ENCODE results near the gene GABRB3. TPM values are rescaled to one million over a fixed set of nuclear protein-coding genes. Genes with fewer than 3 reads are reported as not detected.

Gene GABRB3
- total RNA-seq, 1 donor from 2014 or later, result 47.9 TPM

- no peak overlapping the region for H3K27ac ChIP-seq (ENCODE audit: low read depth, low read length)
- Mint-ChIP-seq H3K36me3 (ENCODE audit: low read depth, unreplicated experiment) (peaks cover 13% of the 10 kb centered on the region), H3K4me1 (ENCODE audit: low read depth, unreplicated experiment) (peaks cover 11% of the 10 kb centered on the region)
Measured at GRCh38 chr15:26562336-26562735, 210.5 kb downstream of the GABRB3 start.

GRCh38 chr15:26561896-26562295, 211.0 kb downstream of the GABRB3 start:
- no peak overlapping the region for H3K9ac ChIP-seq (ENCODE audit: low read length)
- H3K4me1 ChIP-seq (ENCODE audit: insufficient read depth, low read length), result no peaks in the 10 kb centered on the region
- Mint-ChIP-seq H3K27me3 (ENCODE audit: low read depth, unreplicated experiment) (no peaks in the 10 kb centered on the region), H3K4me3 (ENCODE audit: unreplicated experiment) (no peak overlapping the region), H3K4me1 (ENCODE audit: low read depth, unreplicated experiment) (peaks cover 11% of the 10 kb centered on the region), H3K9me3 (ENCODE audit: unreplicated experiment) (no peaks in the 10 kb centered on the region), H3K36me3 (ENCODE audit: low read depth, unreplicated experiment) (peaks cover 13% of the 10 kb centered on the region), H3K27ac (ENCODE audit: unreplicated experiment) (peak overlapping the region; percentile 50)
- no peak overlapping the region for H3K27ac ChIP-seq (ENCODE audit: low read depth, low read length)
- H3K4me2 ChIP-seq (ENCODE audit: low read length), result no peak overlapping the region
- H3K27me3 ChIP-seq (ENCODE audit: insufficient read depth, low read length), result no peaks in the 10 kb centered on the region
- H3K79me2 ChIP-seq (ENCODE audit: insufficient read depth, low read length), result no peaks in the 10 kb centered on the region
- H3K4me3 ChIP-seq (ENCODE audit: insufficient read depth, low read depth, low read length), result no peak overlapping the region
- no peak for TF ChIP-seq EZH2 (IDR thresholded peaks at IDR 0.05; ENCODE audit: insufficient read depth, low read length)
- no peak for TF ChIP-seq CTCF (IDR thresholded peaks at IDR 0.05; ENCODE audit: insufficient read depth, low read depth, low read length)
- H3K9me3 ChIP-seq (ENCODE audit: insufficient read depth, low read depth, low read length), result no peaks in the 10 kb centered on the region
- H2AFZ ChIP-seq (ENCODE audit: low read depth, low read length), result no peak overlapping the region
- no peak for FAIRE-seq
- H3K36me3 ChIP-seq (ENCODE audit: insufficient read depth, low read length), result no peaks in the 10 kb centered on the region
- DNase-seq (ENCODE audit: low read depth), result no peak
- no peaks in the 10 kb centered on the region for H4K20me1 ChIP-seq (ENCODE audit: insufficient read depth, low read length)

More at GRCh38 chr15:26562336-26562735, 210.5 kb downstream of the GABRB3 start:
- TF ChIP-seq CTCF (IDR thresholded peaks at IDR 0.05; ENCODE audit: insufficient read depth, low read depth, low read length), result no peak
- no peak for TF ChIP-seq EZH2 (IDR thresholded peaks at IDR 0.05; ENCODE audit: insufficient read depth, low read length)
- no peaks in the 10 kb centered on the region for H3K36me3 ChIP-seq (ENCODE audit: insufficient read depth, low read length)
- H3K27ac Mint-ChIP-seq (ENCODE audit: unreplicated experiment), result peak overlapping the region; percentile 50
- no peaks in the 10 kb centered on the region for H3K79me2 ChIP-seq (ENCODE audit: insufficient read depth, low read length)
- H3K27me3 ChIP-seq (ENCODE audit: insufficient read depth, low read length), result no peaks in the 10 kb centered on the region
- H3K4me3 ChIP-seq (ENCODE audit: insufficient read depth, low read depth, low read length), result no peak overlapping the region
- H2AFZ ChIP-seq (ENCODE audit: low read depth, low read length), result no peak overlapping the region
- no peak overlapping the region for H3K9ac ChIP-seq (ENCODE audit: low read length)
- no peak overlapping the region for H3K4me3 Mint-ChIP-seq (ENCODE audit: unreplicated experiment)
- FAIRE-seq (no peak), DNase-seq (ENCODE audit: low read depth) (no peak)
- no peaks in the 10 kb centered on the region for H3K4me1 ChIP-seq (ENCODE audit: insufficient read depth, low read length)
- no peaks in the 10 kb centered on the region for H4K20me1 ChIP-seq (ENCODE audit: insufficient read depth, low read length)
- no peaks in the 10 kb centered on the region for H3K9me3 Mint-ChIP-seq (ENCODE audit: unreplicated experiment)
- H3K4me2 ChIP-seq (ENCODE audit: low read length), result no peak overlapping the region
- H3K27me3 Mint-ChIP-seq (ENCODE audit: low read depth, unreplicated experiment), result no peaks in the 10 kb centered on the region
- H3K9me3 ChIP-seq (ENCODE audit: insufficient read depth, low read depth, low read length), result no peaks in the 10 kb centered on the region

GRCh38 chr15:26561130-26561529, 211.7 kb downstream of the GABRB3 start:
- no peak overlapping the region for H2AFZ ChIP-seq (ENCODE audit: low read depth, low read length)
- FAIRE-seq (no peak), DNase-seq (ENCODE audit: low read depth) (no peak)
- no peaks in the 10 kb centered on the region for H3K4me1 ChIP-seq (ENCODE audit: insufficient read depth, low read length)
- Mint-ChIP-seq H3K4me1 (ENCODE audit: low read depth, unreplicated experiment) (peaks cover 11% of the 10 kb centered on the region), H3K9me3 (ENCODE audit: unreplicated experiment) (no peaks in the 10 kb centered on the region), H3K27me3 (ENCODE audit: low read depth, unreplicated experiment) (no peaks in the 10 kb centered on the region), H3K27ac (ENCODE audit: unreplicated experiment) (no peak overlapping the region), H3K4me3 (ENCODE audit: unreplicated experiment) (no peak overlapping the region), H3K36me3 (ENCODE audit: low read depth, unreplicated experiment) (peaks cover 13% of the 10 kb centered on the region)
- no peaks in the 10 kb centered on the region for H3K36me3 ChIP-seq (ENCODE audit: insufficient read depth, low read length)
- no peaks in the 10 kb centered on the region for H3K9me3 ChIP-seq (ENCODE audit: insufficient read depth, low read depth, low read length)
- TF ChIP-seq CTCF (IDR thresholded peaks at IDR 0.05; ENCODE audit: insufficient read depth, low read depth, low read length) (no peak), EZH2 (IDR thresholded peaks at IDR 0.05; ENCODE audit: insufficient read depth, low read length) (no peak)
- no peaks in the 10 kb centered on the region for H3K27me3 ChIP-seq (ENCODE audit: insufficient read depth, low read length)
- H3K9ac ChIP-seq (ENCODE audit: low read length), result no peak overlapping the region
- H3K79me2 ChIP-seq (ENCODE audit: insufficient read depth, low read length), result no peaks in the 10 kb centered on the region
- H3K4me2 ChIP-seq (ENCODE audit: low read length), result no peak overlapping the region
- no peak overlapping the region for H3K4me3 ChIP-seq (ENCODE audit: insufficient read depth, low read depth, low read length)
- H4K20me1 ChIP-seq (ENCODE audit: insufficient read depth, low read length), result no peaks in the 10 kb centered on the region
- no peak overlapping the region for H3K27ac ChIP-seq (ENCODE audit: low read depth, low read length)

All from astrocyte (in vitro differentiated cells and primary cell).